GM12875 (cell line): ENCODE measurements around the gene FITM1.

Source experiments
- H3K4me3 ChIP-seq: one replicate; pipeline ENCODE4 v1.5.1; 2011; ENCODE audit warnings: low read depth, low read length, control low read depth
- CTCF ChIP-seq: IDR thresholded peaks from 2 replicates; pipeline ENCODE4 v1.5.1; 2011; ENCODE audit warnings: low read depth, mild to moderate bottlenecking, control low read depth, inconsistent platforms, low read length, moderate library complexity, borderline replicate concordance; ENCODE audit not compliant: insufficient read depth

The FITM1 gene

GRCh38 chr14:24093207-24093900 is 37.1 kb upstream of the FITM1 start:
- H3K4me3 ChIP-seq = no peak overlapping the region
- TF ChIP-seq CTCF = no peak

GRCh38 chr14:24093901-24094840 is 36.3 kb upstream of the FITM1 start, which contains the start of gene PCK2:
Gene PCK2, plus strand, starts transcription at chr14:24094311. Its CDS starts 95 bp downstream, at chr14:24094406.
- H3K4me3 ChIP-seq = peak within 1 kb of the TSS; percentile 73
- no peak for TF ChIP-seq CTCF

GRCh38 chr14:24094841-24095270 is 35.6 kb upstream of the FITM1 start:
- H3K4me3 ChIP-seq = peak overlapping the region; percentile 73
- TF ChIP-seq CTCF = no peak

GRCh38 chr14:24095271-24096068 is 35.0 kb upstream of the FITM1 start:
- H3K4me3 ChIP-seq = peak overlapping the region; percentile 73
- TF ChIP-seq CTCF = no peak

GRCh38 chr14:24096545-24097181 is 33.8 kb upstream of the FITM1 start:
- no peak overlapping the region for H3K4me3 ChIP-seq
- TF ChIP-seq CTCF = no peak

GRCh38 chr14:24098229-24098926 is 32.1 kb upstream of the FITM1 start:
- TF ChIP-seq CTCF = no peak
- no peak overlapping the region for H3K4me3 ChIP-seq
